ENCODE results near the gene TBC1D7.

Gene TBC1D7

DNA sequence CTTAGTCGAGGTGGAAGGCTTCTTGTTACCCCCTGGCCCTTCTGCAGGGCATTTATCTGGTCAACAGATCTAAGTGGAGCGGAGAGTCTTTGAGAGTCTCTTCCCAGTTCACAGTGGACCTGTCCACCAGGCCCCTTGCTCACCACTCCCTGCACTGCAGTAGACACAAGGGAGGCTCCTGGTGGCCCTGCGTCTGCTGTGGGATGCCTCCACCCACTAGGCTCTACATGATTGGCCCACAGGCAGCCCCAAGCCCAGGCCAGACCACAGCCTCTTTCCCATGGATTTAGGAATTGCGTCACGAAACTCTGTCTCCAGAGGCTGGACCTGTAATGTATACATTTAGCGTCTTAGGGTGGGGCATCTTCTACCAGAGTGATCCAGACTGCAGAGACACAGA lies 28.4 kb downstream of the TBC1D7 start:
- H3K27me3 ChIP-seq (ENCODE audit: low read length): no peaks in the 10 kb centered on the region
- no peak overlapping the region for H3K27ac ChIP-seq (ENCODE audit: low read depth, low read length)
- no peak overlapping the region for H3K9ac ChIP-seq (ENCODE audit: low read length)
- H3K36me3 ChIP-seq (ENCODE audit: low read length): no peaks in the 10 kb centered on the region
- no peak overlapping the region for H3K4me3 ChIP-seq (ENCODE audit: insufficient read depth, low read length, poor library complexity, severe bottlenecking)
- H4K20me1 ChIP-seq (ENCODE audit: low read depth, low read length): peaks cover 11% of the 10 kb centered on the region; the same call in 1 of the 2 replicates
- H2AFZ ChIP-seq (ENCODE audit: low read depth, low read length, severe bottlenecking): no peak overlapping the region
- no peaks in the 10 kb centered on the region for H3K9me3 ChIP-seq (ENCODE audit: insufficient read depth, low read length)
- peaks cover 27% of the 10 kb centered on the region for H3F3A ChIP-seq (ENCODE audit: insufficient read depth)
- peak overlapping the region; percentile 28 for H3K4me2 ChIP-seq (ENCODE audit: low read depth, low read length, poor library complexity, severe bottlenecking)
- no peaks in the 10 kb centered on the region for H3K9me2 ChIP-seq (replicated peaks; ENCODE audit: insufficient read depth, low read length)
- no peaks in the 10 kb centered on the region for H3K79me2 ChIP-seq (ENCODE audit: insufficient read depth, low read length)
- TF ChIP-seq, protein P1, sequence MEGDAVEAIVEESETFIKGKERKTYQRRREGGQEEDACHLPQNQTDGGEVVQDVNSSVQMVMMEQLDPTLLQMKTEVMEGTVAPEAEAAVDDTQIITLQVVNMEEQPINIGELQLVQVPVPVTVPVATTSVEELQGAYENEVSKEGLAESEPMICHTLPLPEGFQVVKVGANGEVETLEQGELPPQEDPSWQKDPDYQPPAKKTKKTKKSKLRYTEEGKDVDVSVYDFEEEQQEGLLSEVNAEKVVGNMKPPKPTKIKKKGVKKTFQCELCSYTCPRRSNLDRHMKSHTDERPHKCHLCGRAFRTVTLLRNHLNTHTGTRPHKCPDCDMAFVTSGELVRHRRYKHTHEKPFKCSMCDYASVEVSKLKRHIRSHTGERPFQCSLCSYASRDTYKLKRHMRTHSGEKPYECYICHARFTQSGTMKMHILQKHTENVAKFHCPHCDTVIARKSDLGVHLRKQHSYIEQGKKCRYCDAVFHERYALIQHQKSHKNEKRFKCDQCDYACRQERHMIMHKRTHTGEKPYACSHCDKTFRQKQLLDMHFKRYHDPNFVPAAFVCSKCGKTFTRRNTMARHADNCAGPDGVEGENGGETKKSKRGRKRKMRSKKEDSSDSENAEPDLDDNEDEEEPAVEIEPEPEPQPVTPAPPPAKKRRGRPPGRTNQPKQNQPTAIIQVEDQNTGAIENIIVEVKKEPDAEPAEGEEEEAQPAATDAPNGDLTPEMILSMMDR (IDR thresholded peaks at IDR 0.05; ENCODE audit: insufficient read depth, low read length, poor library complexity, severe bottlenecking): no peak
- TF ChIP-seq EZH2phosphoT487 (conservative IDR thresholded peaks at IDR 0.05; ENCODE audit: low read length): no peak

DNA sequence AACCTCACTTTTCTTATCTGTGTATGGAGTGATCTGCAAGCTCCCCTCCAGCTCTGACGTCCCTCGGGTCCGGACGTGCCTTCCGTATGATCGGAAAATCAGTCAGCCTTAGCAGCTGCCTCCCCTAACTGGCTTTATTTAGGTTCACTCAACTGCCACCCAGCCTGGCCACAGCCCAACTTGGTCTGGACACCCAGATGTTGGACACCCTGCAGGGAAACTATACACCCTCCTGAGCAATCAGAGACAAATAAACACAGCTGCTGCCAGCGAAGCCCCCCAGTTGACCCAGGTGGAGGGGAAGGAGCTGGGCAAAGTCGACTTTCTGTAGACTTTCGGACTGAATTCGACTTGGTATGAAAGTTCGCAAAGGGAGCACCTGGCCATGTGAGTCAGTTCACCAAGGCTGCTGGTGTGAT lies 28.9 kb downstream of the TBC1D7 start:
- TF ChIP-seq, protein P1 (IDR thresholded peaks at IDR 0.05; ENCODE audit: insufficient read depth, low read length, poor library complexity, severe bottlenecking): no peak
- TF ChIP-seq EZH2phosphoT487 (conservative IDR thresholded peaks at IDR 0.05; ENCODE audit: low read length): no peak
- Histone ChIP-seq H3F3A (ENCODE audit: insufficient read depth) (peaks cover 26% of the 10 kb centered on the region), H3K4me3 (ENCODE audit: insufficient read depth, low read length, poor library complexity, severe bottlenecking) (no peak overlapping the region), H3K27ac (ENCODE audit: low read depth, low read length) (peak overlapping the region; percentile 67), H3K9me2 (replicated peaks; ENCODE audit: insufficient read depth, low read length) (no peaks in the 10 kb centered on the region), H2AFZ (ENCODE audit: low read depth, low read length, severe bottlenecking) (no peak overlapping the region), H3K4me2 (ENCODE audit: low read depth, low read length, poor library complexity, severe bottlenecking) (peak overlapping the region; percentile 28), H3K79me2 (ENCODE audit: insufficient read depth, low read length) (no peaks in the 10 kb centered on the region), H3K9me3 (ENCODE audit: insufficient read depth, low read length) (no peaks in the 10 kb centered on the region), H4K20me1 (ENCODE audit: low read depth, low read length) (peaks cover 10% of the 10 kb centered on the region; the same call in 1 of the 2 replicates), H3K9ac (ENCODE audit: low read length) (no peak overlapping the region), H3K36me3 (ENCODE audit: low read length) (no peaks in the 10 kb centered on the region), H3K27me3 (ENCODE audit: low read length) (no peaks in the 10 kb centered on the region)

DNA sequence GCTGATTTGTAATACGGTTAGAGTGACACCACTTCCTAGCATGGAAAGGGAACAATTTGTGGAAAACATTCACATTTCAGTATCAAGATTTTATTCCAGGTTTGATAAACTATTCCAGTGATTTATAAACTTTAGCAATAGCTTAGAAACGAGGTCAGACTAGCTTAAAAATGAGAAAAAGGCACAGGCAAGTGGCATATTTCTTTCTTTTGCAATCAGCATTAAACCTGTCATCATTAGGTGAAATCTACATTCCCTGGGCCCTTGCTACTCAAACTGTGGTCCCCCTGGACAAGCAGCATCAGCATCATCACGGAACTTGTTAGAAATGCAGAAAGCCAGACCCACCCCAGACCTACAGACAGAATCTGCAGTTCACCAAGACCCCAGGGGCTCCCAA lies 29.9 kb downstream of the TBC1D7 start:
- no peak overlapping the region for H3K4me2 ChIP-seq (ENCODE audit: low read depth, low read length, poor library complexity, severe bottlenecking)
- peak overlapping the region; percentile 67 for H3K27ac ChIP-seq (ENCODE audit: low read depth, low read length)
- H3F3A ChIP-seq (ENCODE audit: insufficient read depth): peaks cover 16% of the 10 kb centered on the region
- H3K27me3 ChIP-seq (ENCODE audit: low read length): no peaks in the 10 kb centered on the region
- no peak overlapping the region for H3K4me3 ChIP-seq (ENCODE audit: insufficient read depth, low read length, poor library complexity, severe bottlenecking)
- H3K36me3 ChIP-seq (ENCODE audit: low read length): no peaks in the 10 kb centered on the region
- no peaks in the 10 kb centered on the region for H3K9me2 ChIP-seq (replicated peaks; ENCODE audit: insufficient read depth, low read length)
- H3K9me3 ChIP-seq (ENCODE audit: insufficient read depth, low read length): no peaks in the 10 kb centered on the region
- TF ChIP-seq EZH2phosphoT487 (conservative IDR thresholded peaks at IDR 0.05; ENCODE audit: low read length): no peak
- TF ChIP-seq, protein P1 (IDR thresholded peaks at IDR 0.05; ENCODE audit: insufficient read depth, low read length, poor library complexity, severe bottlenecking): no peak
- H2AFZ ChIP-seq (ENCODE audit: low read depth, low read length, severe bottlenecking): no peak overlapping the region
- no peaks in the 10 kb centered on the region for H3K79me2 ChIP-seq (ENCODE audit: insufficient read depth, low read length)
- H3K9ac ChIP-seq (ENCODE audit: low read length): no peak overlapping the region
- H4K20me1 ChIP-seq (ENCODE audit: low read depth, low read length): peaks cover 6% of the 10 kb centered on the region; the same call in 1 of the 2 replicates

Data from SU-DHL-6 (cell line).